Stomach (tissue), 9 donors: ENCODE measurements around the gene C1QTNF8. TPM values are rescaled to one million over a fixed set of nuclear protein-coding genes. Genes with fewer than 3 reads are reported as not detected.

ENCODE experiments used
- DNase-seq, 2 donors: peaks; one replicate each; pipeline versions ENCODE4 v3.0.0 to v3.0.0-alpha.2; 2013 to 2019
- H3K27ac ChIP-seq, 5 donors: fragments of 200-600 bp in 4 of 5; sonication (generic) in 4 of 5; one replicate each; pipeline ENCODE4 v1.5.1; 2013 to 2019; ENCODE audit warnings: mild to moderate bottlenecking in 1 of 5, moderate library complexity in 1 of 5
- H3K27me3 ChIP-seq, 3 donors: fragments of 200-600 bp; sonication (generic); one replicate each; pipeline ENCODE4 v1.5.1; 2017 to 2019; ENCODE audit warnings: mixed run types in 1 of 3
- H3K36me3 ChIP-seq, 4 donors: fragments of 200-600 bp; sonication (generic); 1 replicate in 3 of 4; 2 replicates in 1 of 4; pipeline ENCODE4 v1.5.1; 2016 to 2019
- H3K4me1 ChIP-seq, 4 donors: fragments of 200-600 bp; sonication (generic); one replicate each; pipeline ENCODE4 v1.5.1; 2016 to 2019
- H3K4me3 ChIP-seq, 4 donors: fragments of 200-600 bp; sonication (generic) in 3 of 4; one replicate each; pipeline ENCODE4 v1.5.1; 2016 to 2019; ENCODE audit warnings: mild to moderate bottlenecking in 1 of 4
- H3K9me3 ChIP-seq, 4 donors: fragments of 200-600 bp; sonication (generic); one replicate each; pipeline ENCODE4 v1.5.1; 2016 to 2019
- CTCF ChIP-seq, 7 experiments: fragments of 450-650 bp in 4 of 7; fragments of 200-600 bp in 3 of 7; sonication (generic) in 3 of 7; IDR thresholded peaks; one replicate each; pipeline ENCODE4 v1.5.1; 2016 to 2019; ENCODE audit warnings: antibody characterized with exemption in 7 of 7, control low read depth in 2 of 7, mild to moderate bottlenecking in 1 of 7
- EP300 ChIP-seq: sonication (generic); formaldehyde crosslinking; IDR thresholded peaks from one replicate; pipeline ENCODE4 v1.6.1; 2017; ENCODE audit warnings: antibody characterized with exemption
- POLR2A ChIP-seq, 4 donors: fragments of 450-650 bp; IDR thresholded peaks; one replicate each; pipeline ENCODE4 v1.6.1; 2016; ENCODE audit warnings: antibody characterized with exemption in 4 of 4, control low read depth in 2 of 4, mild to moderate bottlenecking in 1 of 4, moderate library complexity in 1 of 4
- POLR2AphosphoS5 ChIP-seq, 3 donors: sonication (generic); formaldehyde crosslinking; IDR thresholded peaks; one replicate each; pipeline ENCODE4 v1.6.1; 2016; ENCODE audit warnings: antibody characterized with exemption in 3 of 3
- WGBS, 5 donors: extraction: QIAGEN DNeasy Blood & Tissue Kit in 3 of 5; methylation state at CpG; one replicate each; pipeline versions ENCODE4 v1.1.5 to v1.1.7; 2013 to 2018; 5-methylcytosine and 5-hydroxymethylcytosine counted together
- intact Hi-C: fragments of 100-400 bp; cut with DNase I; formaldehyde crosslinking; loops from one replicate; pipeline ENCODE4 v1.15.1; 2023; ENCODE audit warnings: low total_unique reads
- polyA plus RNA-seq, 3 donors: library from polyadenylated mRNA; stranded (reverse); fragments of 200-250 nt; gene quantifications; one replicate each; pipeline ENCODE4 v1.2.3, GENCODE V29; 2013
- total RNA-seq, 5 donors: library from RNA; depleted of rRNA; stranded (reverse); fragments of >200 nt; gene quantifications; one replicate each; pipeline versions ENCODE4 v1.1.0 to v1.2.3, GENCODE V29; 2014 to 2016
- donor health status: healthy with polysubstance abuse.
- donor health status: Bipolar disorder and iron deficiency.
- donor health status: healthy.

C1QTNF8 gene
- total and polyA plus RNA-seq, 8 donors: not detected

GRCh38 chr16:1039762-1040161, 56.3 kb downstream of the C1QTNF8 start:
- intact Hi-C loops: no loop called here

GRCh38 chr16:1038932-1039331, 57.1 kb downstream of the C1QTNF8 start:
- intact Hi-C loops: no loop called here
- TF ChIP-seq EP300 (no peak), POLR2A (IDR thresholded peaks at IDR 0.05) (no peak), POLR2AphosphoS5 (IDR thresholded peaks at IDR 0.05) (no peak), CTCF (IDR thresholded peaks at IDR 0.05) (no peak)
- Histone ChIP-seq H3K27ac (no peak overlapping the region), H3K4me1 (peaks cover 0 to 4% (median 2%) of the 10 kb centered on the region in 4 donors), H3K27me3 (peaks cover 0 to 92% (median 54%) of the 10 kb centered on the region in 3 donors), H3K36me3 (no peaks in the 10 kb centered on the region), H3K4me3 (no peak overlapping the region), H3K9me3 (peaks cover 3 to 10% (median 9%) of the 10 kb centered on the region in 4 donors)
- no peak for DNase-seq
- WGBS, 5 donors: 84 to 87% (median 87%) methylated on average over 6 to 12 of the region's 12 CpGs

More at GRCh38 chr16:1039762-1040161, 56.3 kb downstream of the C1QTNF8 start:
- H3K9me3 ChIP-seq: peaks cover 3 to 10% (median 9%) of the 10 kb centered on the region in 4 donors
- peaks cover 0 to 96% (median 62%) of the 10 kb centered on the region in 3 donors for H3K27me3 ChIP-seq
- no peaks in the 10 kb centered on the region for H3K36me3 ChIP-seq
- TF ChIP-seq POLR2A (IDR thresholded peaks at IDR 0.05): no peak
- TF ChIP-seq CTCF (IDR thresholded peaks at IDR 0.05): no peak
- TF ChIP-seq POLR2AphosphoS5 (IDR thresholded peaks at IDR 0.05): no peak
- no peak for TF ChIP-seq EP300
- WGBS, 5 donors: 58 to 68% (median 65%) methylated on average over 11 of the region's 11 CpGs
- peaks cover 0 to 12% (median 8%) of the 10 kb centered on the region in 4 donors for H3K4me1 ChIP-seq
- no peak for DNase-seq
- no peak overlapping the region for H3K4me3 ChIP-seq
- H3K27ac ChIP-seq: no peak overlapping the region

Other genes starting within 250 kb of the C1QTNF8 start
- 100 to 1,000 TPM in 1 of 5 donors, 10 to 100 TPM in 3, 1 to 10 TPM in 1; 7.6 to 121 (median 13.0) TPM for gene LMF1, start 125.3 kb downstream of the C1QTNF8 start, total RNA-seq
- 10 to 100 TPM; 15.3 to 25.5 (median 16.3) TPM for gene LMF1, start 125.3 kb downstream of the C1QTNF8 start, polyA plus RNA-seq
- 10 to 100 TPM in 1 of 5 donors, 1 to 10 TPM in 1, under 1 TPM in 1, not detected in 2; 0.45 to 15.1 (median 3.3) TPM for gene SOX8, start 114.5 kb downstream of the C1QTNF8 start, total RNA-seq
- 1 to 10 TPM in 1 of 3 donors, under 1 TPM in 1, not detected in 1; 0.50 to 1.1 TPM for gene SOX8, start 114.5 kb downstream of the C1QTNF8 start, polyA plus RNA-seq
- gene SSTR5, start 23.5 kb downstream of the C1QTNF8 start, total RNA-seq: not detected
- gene SSTR5, start 23.5 kb downstream of the C1QTNF8 start, polyA plus RNA-seq: under 1 TPM in 1 of 3 donors, not detected in 2; 0.13 TPM
- gene CACNA1H, start 56.9 kb upstream of the C1QTNF8 start, total RNA-seq: 10 to 100 TPM; 15.8 to 49.6 (median 33.3) TPM
- 10 to 100 TPM in 1 of 3 donors, 1 to 10 TPM in 2; 1.5 to 14.5 (median 4.2) TPM for gene CACNA1H, start 56.9 kb upstream of the C1QTNF8 start, polyA plus RNA-seq
- 10 to 100 TPM in 1 of 5 donors, not detected in 4; 22.9 TPM for gene TPSG1, start 129.0 kb upstream of the C1QTNF8 start, total RNA-seq
- gene TPSG1, start 129.0 kb upstream of the C1QTNF8 start, polyA plus RNA-seq: 1 to 10 TPM in 1 of 3 donors, under 1 TPM in 1, not detected in 1; 0.10 to 1.2 TPM
- gene TPSB2, start 133.9 kb upstream of the C1QTNF8 start, total RNA-seq: 100 to 1,000 TPM in 2 of 5 donors, 10 to 100 TPM in 1, 1 to 10 TPM in 1, not detected in 1; 1.8 to 158 (median 70.5) TPM
- 100 to 1,000 TPM in 1 of 3 donors, 10 to 100 TPM in 2; 19.0 to 164 (median 47.9) TPM for gene TPSB2, start 133.9 kb upstream of the C1QTNF8 start, polyA plus RNA-seq
- gene TPSAB1, start 144.5 kb upstream of the C1QTNF8 start, total RNA-seq: 100 to 1,000 TPM in 3 of 5 donors, 10 to 100 TPM in 2; 15.4 to 202 (median 110) TPM
- 100 to 1,000 TPM in 1 of 3 donors, 10 to 100 TPM in 2; 16.9 to 115 (median 32.1) TPM for gene TPSAB1, start 144.5 kb upstream of the C1QTNF8 start, polyA plus RNA-seq
- gene TPSD1, start 159.8 kb upstream of the C1QTNF8 start, total RNA-seq: 1 to 10 TPM in 1 of 5 donors, not detected in 4; 7.6 TPM
- 1 to 10 TPM in 2 of 3 donors, under 1 TPM in 1; 0.70 to 6.4 (median 2.6) TPM for gene TPSD1, start 159.8 kb upstream of the C1QTNF8 start, polyA plus RNA-seq
- 10 to 100 TPM; 42.0 to 71.0 (median 48.0) TPM for gene UBE2I, start 213.4 kb upstream of the C1QTNF8 start, total RNA-seq
- gene UBE2I, start 213.4 kb upstream of the C1QTNF8 start, polyA plus RNA-seq: 10 to 100 TPM; 42.2 to 48.2 (median 42.6) TPM
- gene BAIAP3, start 237.4 kb upstream of the C1QTNF8 start, total RNA-seq: 10 to 100 TPM in 1 of 5 donors, 1 to 10 TPM in 4; 3.7 to 94.7 (median 6.7) TPM
- 1 to 10 TPM; 1.5 to 3.6 (median 2.5) TPM for gene BAIAP3, start 237.4 kb upstream of the C1QTNF8 start, polyA plus RNA-seq